NCI-H1417 (cell line): ENCODE measurements around the gene CACNB2.

Experiments used
- DNase-seq, 3 experiments: peaks; one replicate each; lab custom pipeline; 2025; lab: John Stamatoyannopoulos, UW

CACNB2 gene

DNA sequence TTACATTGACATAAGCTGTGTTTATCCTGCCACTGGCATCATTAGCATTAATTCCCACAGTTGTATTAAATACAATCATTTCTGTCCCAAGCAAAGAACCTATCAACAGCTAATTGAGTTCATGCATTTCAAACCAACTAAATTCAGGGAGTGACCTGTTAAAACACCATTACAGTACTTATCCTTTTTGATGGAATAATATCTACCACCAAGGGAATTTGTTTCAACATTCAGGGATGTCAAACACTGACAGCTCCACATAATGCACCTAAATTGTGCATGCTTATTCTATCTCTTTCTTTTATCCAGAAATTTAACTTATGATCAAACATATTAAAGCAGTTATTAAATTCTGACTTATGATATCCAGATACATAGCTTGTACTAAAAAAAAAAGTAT lies 374.3 kb downstream of the CACNB2 start:
- no peak for DNase-seq

DNA sequence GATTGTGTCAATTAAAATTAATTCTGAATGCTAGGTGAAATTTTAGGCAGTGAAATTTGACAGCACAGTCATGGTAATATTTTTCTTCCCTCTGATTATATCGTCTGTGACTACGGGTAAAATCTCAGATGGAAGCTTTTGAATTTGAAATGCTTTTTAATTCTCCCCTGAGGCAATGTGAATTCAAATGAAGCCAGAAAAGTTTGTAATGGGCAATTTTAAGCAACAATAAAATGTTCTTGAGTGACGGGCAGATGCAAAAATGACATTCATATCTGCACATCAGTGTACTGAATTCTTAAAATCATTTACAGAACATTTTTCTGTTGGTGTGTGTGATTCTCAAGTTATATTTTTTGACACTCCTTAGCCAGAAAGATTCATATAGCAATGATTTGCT lies 376.6 kb downstream of the CACNB2 start:
- no peak for DNase-seq

GRCh38 chr10:18523025-18523424 lies 382.8 kb downstream of the CACNB2 start:
- no peak for DNase-seq

- peak in 1 of 3 experiments; percentile 2 for DNase-seq
Measured at GRCh38 chr10:18523858-18524257, 383.6 kb downstream of the CACNB2 start.

GRCh38 chr10:18527687-18528086 lies 387.5 kb downstream of the CACNB2 start:
- no peak for DNase-seq

DNA sequence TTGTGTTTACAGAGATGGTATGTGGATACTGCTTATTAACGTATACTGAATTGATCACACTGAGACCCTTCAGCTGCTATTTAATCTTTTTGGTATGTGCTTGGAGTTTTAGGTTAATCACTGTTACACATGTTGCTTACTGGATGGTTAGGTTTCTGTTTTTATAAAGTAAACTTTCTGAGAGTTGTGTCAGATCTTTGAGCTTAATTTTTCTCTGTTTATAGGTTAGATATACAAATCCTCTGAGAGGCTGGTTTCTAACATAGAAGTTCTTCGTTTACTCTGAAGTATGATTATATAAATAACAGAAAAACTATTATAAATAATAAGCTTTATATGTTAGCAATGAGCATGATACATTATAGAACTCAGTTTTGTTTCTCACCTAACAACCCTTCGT lies 388.1 kb downstream of the CACNB2 start:
- no peak for DNase-seq

GRCh38 chr10:18532881-18533535 lies 392.8 kb downstream of the CACNB2 start:
- DNase-seq, result no peak

- DNase-seq, result no peak
Measured at GRCh38 chr10:18533896-18534295, 393.7 kb downstream of the CACNB2 start.

DNA sequence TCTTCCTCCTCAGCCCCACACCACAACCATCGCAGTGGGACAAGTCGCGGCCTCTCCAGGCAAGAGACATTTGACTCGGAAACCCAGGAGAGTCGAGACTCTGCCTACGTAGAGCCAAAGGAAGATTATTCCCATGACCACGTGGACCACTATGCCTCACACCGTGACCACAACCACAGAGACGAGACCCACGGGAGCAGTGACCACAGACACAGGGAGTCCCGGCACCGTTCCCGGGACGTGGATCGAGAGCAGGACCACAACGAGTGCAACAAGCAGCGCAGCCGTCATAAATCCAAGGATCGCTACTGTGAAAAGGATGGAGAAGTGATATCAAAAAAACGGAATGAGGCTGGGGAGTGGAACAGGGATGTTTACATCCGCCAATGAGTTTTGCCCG lies 399.1 kb downstream of the CACNB2 start:
- no peak for DNase-seq

DNA sequence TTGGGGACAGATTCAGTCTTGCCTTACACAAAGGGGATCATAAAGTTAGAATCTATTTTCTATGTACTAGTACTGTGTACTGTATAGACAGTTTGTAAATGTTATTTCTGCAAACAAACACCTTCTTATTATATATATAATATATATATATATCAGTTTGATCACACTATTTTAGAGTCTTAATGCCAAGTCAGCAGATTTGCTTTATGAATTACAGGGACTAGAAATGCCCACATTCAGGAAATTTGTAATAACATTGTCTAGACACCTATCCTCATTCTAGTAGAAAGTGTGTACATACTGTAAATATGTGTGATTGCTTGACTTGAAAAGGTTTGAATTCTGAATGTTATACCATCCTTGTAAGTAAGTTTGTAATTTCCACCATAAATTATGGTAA lies 400.0 kb downstream of the CACNB2 start:
- no peak for DNase-seq

- no peak for DNase-seq
Measured at GRCh38 chr10:18542832-18543231, 402.6 kb downstream of the CACNB2 start.

GRCh38 chr10:18545621-18546305 lies 405.5 kb downstream of the CACNB2 start:
- peak in 1 of 3 experiments; percentile 12 for DNase-seq

GRCh38 chr10:18549105-18549504 lies 408.9 kb downstream of the CACNB2 start:
- DNase-seq, result no peak

DNA sequence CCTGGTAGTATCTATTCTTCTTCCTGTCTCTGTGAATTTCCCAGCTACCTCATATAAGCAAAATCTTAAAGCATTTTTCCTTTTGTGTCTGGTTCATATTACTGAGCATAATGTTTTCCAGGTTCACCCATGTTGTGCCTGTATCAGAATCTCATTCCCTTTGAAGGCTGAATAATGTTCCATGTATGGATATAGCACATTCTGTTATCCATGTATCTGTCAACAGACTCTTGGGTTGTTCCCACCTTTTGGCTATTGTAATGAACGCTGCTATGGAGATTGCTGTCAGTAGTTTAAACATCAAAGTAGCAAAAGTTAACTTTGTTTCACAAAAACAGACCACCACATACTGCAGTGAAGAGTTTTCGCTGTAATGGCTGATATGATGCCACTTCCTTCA lies 411.2 kb downstream of the CACNB2 start:
- DNase-seq, result no peak

- no peak for DNase-seq
Measured at GRCh38 chr10:18554479-18554878, 414.3 kb downstream of the CACNB2 start.

GRCh38 chr10:18556522-18557147 lies 416.4 kb downstream of the CACNB2 start:
- DNase-seq, result no peak

- no peak for DNase-seq
Measured at GRCh38 chr10:18557960-18558359, 417.7 kb downstream of the CACNB2 start.

- no peak for DNase-seq
Measured at GRCh38 chr10:18561861-18562551, 421.8 kb downstream of the CACNB2 start.

DNA sequence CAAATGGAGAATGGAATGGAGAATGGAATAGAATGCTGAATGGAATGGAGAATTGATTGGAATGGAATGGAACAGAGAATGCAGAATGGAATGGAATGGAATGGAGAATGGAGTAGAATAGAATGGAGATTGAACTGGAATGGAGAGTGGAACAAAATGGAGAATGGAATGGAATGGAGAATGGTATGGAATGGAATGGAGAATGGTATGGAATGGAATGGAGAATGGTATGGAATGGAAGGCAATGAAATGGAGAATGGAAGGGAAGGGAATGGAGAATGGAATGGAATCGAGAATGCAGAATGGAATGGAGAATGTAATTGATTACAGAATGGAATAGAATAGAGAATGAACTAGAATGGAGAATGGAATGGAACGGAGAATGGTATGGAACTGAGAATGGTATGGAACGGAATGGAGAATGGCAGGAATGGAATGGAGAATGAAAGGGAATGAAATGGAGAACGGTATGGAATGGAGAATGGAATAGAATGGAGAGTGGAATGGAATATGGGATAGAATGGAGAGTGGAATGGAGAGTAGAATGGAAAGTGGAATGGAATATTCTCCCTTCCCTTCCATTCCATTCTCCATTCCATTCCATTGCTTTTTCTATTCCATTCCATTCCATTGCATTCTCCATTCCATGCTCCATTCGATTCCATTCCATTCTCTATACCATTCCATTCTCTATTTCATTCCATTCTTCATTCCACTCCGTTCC lies 422.9 kb downstream of the CACNB2 start:
- no peak for DNase-seq

DNA sequence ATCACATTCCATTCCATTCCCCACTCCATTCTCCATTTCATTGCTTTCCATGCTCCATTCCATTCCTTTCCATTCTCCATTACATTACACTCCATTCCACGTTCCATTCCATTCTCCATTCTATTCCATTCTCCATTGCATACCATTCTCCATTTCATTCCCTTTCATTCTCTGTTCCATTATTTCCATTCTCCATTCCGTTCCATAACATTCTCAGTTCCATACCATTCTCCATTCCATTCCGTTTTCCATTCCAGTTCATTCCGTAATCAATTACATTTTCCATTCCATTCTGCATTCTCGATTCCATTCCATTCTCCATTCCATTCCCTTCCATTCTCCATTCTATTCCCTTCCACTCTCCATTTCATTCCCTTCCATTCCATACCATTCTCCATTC lies 424.8 kb downstream of the CACNB2 start:
- DNase-seq, result no peak

- DNase-seq, result no peak
Measured at GRCh38 chr10:18566177-18566576, 426.0 kb downstream of the CACNB2 start.

GRCh38 chr10:18567343-18567856 lies 427.2 kb downstream of the CACNB2 start:
- no peak for DNase-seq
